DMS153 treated with DMSO at 0.1 percent for 48 hours (cell line): ENCODE measurements around the gene PDZD8.
"Not testable (repeated sequence)": the region's sequence is repeated elsewhere in the genome, so short reads cannot be mapped to it uniquely, and the experiment has no call there.

Source experiments
- DNase-seq: peaks from one replicate; lab custom pipeline; 2025; ENCODE audit not compliant: unreplicated experiment; lab: John Stamatoyannopoulos, UW

PDZD8 gene

DNA sequence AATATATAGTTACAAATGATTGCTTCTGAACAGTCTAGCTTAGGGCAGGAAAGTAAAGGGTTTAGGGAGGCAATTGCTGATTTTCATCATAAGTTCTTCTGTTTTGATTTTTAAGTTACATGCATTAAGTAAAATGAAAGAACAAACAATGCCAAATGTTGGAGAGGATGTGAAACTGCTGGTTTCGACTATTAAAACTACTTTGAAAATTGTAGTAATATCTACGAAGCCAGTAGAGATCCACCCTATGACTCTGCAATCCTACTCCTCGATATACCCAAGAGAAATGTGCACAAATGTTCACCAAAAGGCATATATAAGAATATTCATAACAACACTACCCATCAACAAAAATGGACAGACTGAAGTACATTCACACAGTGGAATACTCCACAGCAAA lies 24.3 kb downstream of the PDZD8 start:
- no peak for DNase-seq

GRCh38 chr10:117348236-117348635 lies 27.0 kb downstream of the PDZD8 start:
- DNase-seq: no peak

DNA sequence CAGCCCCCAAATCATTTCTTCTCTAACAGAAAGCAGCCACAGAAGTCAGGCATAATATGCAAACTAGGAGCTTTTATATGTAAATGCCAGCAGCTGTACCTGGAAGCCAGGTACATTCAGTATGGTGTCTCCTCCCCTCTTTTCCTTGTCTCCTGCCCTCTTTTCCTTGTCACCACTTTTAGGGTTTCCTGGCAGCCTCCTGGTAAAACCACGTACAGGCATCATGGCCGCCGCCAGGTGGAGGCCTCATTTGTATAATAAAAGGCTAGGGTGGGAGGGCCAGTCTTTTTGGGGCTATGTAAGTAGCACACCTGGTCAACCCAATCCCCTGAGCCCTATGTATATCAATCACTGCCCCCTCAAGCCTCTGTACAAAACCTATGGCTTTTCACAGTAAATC lies 28.7 kb downstream of the PDZD8 start:
- DNase-seq: no peak

- DNase-seq: no peak
These were observed 30.1 kb downstream of the PDZD8 start for GRCh38 chr10:117345143-117345542.

DNA sequence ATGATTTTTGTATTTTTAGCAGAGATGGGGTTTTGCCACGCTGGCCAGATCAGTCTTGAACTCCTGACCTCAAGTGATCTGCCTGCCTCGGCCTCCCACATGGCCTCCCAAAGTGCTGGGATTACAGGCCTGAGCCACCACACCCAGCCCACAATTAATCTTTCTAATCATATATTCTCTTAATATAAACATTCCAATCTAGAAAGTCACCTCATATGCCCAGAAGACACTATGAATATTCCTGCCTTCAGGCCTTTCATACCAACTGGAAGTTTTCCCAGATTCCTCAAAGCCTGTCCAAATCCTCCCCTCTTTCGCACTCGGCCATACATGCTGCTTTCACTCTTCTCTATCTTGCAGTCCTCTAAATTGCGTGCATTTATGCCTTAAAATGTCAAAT lies 32.6 kb downstream of the PDZD8 start:
- no peak for DNase-seq

DNA sequence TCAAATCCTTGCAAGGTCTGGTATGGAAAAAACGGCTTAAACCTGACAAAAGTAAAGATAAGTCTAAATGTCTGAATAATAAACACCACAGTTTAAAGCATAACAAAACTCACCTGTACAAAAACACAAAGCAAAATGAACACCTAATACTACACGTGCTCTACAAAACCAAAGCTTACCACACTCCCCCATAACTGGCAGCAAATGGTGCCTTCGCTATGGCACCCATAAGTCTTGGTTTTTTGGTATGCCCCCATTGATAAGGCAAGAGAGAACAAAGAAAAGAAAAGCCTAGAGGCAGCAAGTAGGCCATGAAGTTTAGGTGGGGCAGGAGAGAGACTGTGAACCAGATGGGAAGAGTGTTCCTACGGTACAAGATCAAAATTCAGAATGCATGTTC lies 34.2 kb downstream of the PDZD8 start:
- DNase-seq: no peak

DNA sequence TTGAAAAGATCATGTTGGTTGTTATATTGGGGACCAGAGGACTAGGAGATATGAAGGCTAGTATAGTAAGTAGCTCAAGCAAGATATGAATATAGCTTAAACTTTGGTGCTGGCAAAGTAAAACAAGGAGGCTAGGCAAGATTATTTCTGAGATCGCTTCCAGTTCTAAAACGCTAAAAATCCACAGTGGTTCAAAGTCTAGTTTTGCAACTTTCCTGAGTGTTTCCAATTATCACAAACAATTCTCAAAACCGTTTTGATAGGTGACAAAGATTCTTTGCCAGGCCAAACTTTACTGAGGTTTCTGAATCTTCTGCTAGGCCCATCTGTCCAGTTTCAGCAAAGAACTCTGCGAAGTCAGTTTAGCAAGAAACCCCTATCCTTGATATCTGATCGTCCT lies 35.3 kb downstream of the PDZD8 start:
- DNase-seq: no peak

DNA sequence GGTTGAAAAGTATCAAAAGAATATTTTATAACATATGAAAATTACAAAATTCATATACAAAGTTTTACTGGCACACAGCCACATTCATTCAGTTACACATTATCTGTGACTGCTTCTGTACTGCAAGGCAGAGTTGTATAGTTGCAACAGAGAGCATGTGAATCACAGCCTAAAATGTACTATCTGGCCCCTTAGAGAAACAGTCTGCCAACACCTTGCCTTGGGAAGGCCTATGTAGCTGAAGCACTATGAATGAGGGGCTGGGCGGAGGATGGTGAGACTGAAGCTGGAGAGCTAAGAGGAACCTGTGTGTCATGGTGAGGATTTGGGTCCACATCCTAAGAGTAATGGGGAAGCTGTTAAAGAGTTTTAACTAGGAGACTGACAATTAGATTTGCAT lies 35.7 kb downstream of the PDZD8 start:
- DNase-seq: no peak

DNA sequence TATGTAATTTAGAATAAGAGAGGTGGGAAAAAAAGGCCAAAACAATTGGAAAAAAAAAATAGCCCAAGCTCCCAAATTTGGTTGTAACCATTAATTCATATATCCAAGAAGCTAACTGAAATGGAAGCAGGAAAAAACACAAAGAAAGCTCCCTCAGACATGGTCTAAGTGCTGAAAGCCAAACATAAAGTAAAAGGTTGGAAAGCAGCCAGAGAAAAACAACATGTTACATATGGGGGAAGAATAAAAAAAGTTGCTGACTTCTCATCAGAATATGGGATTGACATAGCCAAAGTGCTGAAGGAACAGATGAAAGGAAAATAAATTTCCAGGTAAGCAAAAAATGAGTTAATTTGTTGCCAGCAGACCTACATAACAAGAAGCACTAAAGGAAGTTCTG lies 40.3 kb downstream of the PDZD8 start:
- DNase-seq: no peak

DNA sequence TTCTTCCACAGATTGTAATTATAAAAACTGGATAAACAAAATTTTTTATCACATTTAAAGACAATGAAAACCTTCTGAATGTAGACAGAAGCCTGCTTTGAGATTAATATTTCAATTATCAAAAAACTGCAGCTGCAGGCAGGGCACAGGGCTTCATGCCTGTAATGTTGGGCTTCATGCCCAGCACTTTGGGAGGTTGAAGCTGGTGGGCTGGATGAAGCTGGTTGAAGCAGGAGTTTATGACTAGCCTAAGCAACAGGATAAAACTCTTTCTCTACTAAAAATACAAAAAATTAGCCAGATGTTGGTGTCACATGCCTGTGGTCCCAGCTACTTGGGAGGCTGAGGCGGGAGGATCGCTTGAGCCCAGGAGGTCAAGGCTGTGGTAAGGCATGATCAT lies 41.2 kb downstream of the PDZD8 start:
- DNase-seq: no peak

DNA sequence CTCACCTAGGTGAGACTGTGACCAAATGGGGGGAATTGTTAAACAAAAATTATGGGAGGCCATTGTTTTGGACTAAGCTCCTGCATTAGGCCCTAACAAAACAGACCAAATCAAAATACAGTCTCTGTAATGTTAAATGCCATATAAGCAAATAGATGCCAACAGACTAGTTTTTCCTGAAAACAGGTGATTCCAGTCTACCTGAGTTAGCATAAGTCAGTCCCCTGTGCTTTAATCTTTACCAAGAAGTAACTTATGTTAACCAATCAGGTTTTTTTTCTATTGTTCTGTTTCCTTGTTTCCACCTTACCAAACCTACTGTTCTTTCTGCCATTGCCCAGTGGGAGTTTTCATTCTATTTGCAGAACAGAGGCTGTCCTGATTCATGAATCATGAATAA lies 48.0 kb downstream of the PDZD8 start:
- no peak for DNase-seq

- no peak for DNase-seq
These were observed 50.9 kb downstream of the PDZD8 start for GRCh38 chr10:117324367-117324766.

DNA sequence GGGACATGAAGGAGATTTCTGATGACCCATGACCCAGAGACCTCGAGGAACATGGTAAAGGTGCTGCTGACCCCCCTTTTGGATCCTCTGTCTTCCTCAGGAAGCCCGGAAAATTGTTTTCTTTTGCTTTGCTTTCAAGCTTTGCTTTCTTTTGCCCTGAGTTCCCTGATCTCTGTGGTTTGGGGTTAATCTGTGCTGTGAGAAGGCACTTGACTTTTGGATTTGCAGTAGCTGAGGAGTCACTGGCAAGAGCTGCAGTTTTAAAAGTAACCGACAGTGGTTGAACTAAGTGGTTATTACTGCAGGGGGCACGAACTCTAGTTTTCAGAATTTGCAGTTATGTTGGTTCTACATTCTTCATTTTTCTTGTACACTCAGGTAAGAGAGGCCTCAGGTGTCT lies 53.0 kb downstream of the PDZD8 start:
- no peak for DNase-seq

- DNase-seq: peak; percentile 31
These were observed 55.1 kb downstream of the PDZD8 start for GRCh38 chr10:117320050-117320665.

- no peak for DNase-seq
These were observed 56.3 kb downstream of the PDZD8 start for GRCh38 chr10:117318909-117319308.

GRCh38 chr10:117316701-117317100 lies 58.5 kb downstream of the PDZD8 start:
- DNase-seq: no peak

GRCh38 chr10:117313641-117314040 lies 61.6 kb downstream of the PDZD8 start:
- DNase-seq: no peak

- DNase-seq: no peak
These were observed 62.8 kb downstream of the PDZD8 start for GRCh38 chr10:117312430-117312829.

- DNase-seq: no peak
These were observed 64.0 kb downstream of the PDZD8 start for GRCh38 chr10:117311261-117311660.

GRCh38 chr10:117306674-117307073 lies 68.6 kb downstream of the PDZD8 start:
- no peak for DNase-seq

DNA sequence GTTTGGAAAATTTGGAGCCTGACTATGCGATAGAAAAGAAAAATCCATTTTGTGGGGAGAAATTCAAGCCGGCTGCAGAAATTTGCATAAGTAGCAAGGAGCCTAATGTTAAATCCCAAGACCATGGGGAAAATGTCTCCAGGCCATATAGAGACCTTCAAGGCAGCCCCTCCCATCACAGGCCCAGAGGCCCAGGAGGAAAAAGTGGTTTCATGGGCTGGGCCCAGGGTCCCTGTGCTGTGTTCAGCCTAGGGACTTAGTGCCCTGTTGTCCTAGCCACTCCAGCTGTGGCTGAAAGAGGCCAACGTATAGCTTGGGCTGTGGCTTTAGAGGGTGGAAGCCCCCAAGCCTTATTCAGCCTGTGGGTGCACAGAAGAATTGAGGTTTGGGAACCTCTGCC lies 71.8 kb downstream of the PDZD8 start:
- not testable (repeated sequence) for DNase-seq

DNA sequence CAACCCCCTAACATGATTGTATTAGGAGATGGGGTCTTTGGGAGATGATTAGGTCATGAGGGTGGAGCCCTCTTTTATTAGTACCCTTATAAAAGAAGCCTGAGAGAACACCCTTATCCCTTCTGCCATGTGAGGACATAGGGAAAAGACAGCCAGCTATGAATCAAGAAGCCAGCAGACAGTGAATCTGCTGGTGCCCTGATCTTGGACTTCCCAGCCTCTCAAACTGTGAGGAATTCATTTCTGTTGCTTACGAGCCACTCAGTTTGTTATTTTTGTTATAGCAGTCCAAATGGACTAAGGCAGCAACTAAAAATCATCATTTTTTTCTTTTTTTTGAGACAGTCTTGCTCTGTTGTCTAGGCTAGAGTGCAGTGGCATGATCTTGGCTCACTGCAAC lies 74.6 kb downstream of the PDZD8 start:
- DNase-seq: no peak

DNA sequence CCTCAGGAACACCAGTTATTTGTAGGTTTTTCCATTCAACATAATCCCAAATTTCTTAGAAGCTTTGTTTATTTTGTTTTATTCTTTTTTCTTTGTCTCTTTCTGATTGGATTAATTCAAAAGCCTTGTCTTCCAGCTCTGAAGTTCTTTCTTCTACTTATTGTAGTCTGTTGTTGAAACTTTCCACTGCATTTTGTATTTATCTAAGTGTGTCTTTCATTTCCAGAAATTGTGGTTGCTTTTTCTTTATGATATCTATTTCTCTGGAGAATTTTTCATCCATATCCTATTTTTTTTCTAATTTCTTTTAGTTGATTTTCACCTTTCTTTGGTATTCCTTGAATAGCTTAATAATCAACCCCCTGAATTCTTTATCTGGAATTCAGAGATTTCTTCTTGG lies 75.8 kb downstream of the PDZD8 start:
- DNase-seq: no peak

GRCh38 chr10:117298219-117298618 lies 77.0 kb downstream of the PDZD8 start:
- no peak for DNase-seq
